GM21576 (cell line): ENCODE data around the gene NCAPG.

Experiments
- ATAC-seq: cut with Tn5 transposase; IDR thresholded peaks from one replicate; pipeline ENCODE4 v1.9.1; 2021; ENCODE audit warnings: mild to moderate bottlenecking, moderate library complexity; ENCODE audit not compliant: unreplicated experiment

Gene NCAPG, protein sequence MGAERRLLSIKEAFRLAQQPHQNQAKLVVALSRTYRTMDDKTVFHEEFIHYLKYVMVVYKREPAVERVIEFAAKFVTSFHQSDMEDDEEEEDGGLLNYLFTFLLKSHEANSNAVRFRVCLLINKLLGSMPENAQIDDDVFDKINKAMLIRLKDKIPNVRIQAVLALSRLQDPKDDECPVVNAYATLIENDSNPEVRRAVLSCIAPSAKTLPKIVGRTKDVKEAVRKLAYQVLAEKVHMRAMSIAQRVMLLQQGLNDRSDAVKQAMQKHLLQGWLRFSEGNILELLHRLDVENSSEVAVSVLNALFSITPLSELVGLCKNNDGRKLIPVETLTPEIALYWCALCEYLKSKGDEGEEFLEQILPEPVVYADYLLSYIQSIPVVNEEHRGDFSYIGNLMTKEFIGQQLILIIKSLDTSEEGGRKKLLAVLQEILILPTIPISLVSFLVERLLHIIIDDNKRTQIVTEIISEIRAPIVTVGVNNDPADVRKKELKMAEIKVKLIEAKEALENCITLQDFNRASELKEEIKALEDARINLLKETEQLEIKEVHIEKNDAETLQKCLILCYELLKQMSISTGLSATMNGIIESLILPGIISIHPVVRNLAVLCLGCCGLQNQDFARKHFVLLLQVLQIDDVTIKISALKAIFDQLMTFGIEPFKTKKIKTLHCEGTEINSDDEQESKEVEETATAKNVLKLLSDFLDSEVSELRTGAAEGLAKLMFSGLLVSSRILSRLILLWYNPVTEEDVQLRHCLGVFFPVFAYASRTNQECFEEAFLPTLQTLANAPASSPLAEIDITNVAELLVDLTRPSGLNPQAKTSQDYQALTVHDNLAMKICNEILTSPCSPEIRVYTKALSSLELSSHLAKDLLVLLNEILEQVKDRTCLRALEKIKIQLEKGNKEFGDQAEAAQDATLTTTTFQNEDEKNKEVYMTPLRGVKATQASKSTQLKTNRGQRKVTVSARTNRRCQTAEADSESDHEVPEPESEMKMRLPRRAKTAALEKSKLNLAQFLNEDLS

DNA sequence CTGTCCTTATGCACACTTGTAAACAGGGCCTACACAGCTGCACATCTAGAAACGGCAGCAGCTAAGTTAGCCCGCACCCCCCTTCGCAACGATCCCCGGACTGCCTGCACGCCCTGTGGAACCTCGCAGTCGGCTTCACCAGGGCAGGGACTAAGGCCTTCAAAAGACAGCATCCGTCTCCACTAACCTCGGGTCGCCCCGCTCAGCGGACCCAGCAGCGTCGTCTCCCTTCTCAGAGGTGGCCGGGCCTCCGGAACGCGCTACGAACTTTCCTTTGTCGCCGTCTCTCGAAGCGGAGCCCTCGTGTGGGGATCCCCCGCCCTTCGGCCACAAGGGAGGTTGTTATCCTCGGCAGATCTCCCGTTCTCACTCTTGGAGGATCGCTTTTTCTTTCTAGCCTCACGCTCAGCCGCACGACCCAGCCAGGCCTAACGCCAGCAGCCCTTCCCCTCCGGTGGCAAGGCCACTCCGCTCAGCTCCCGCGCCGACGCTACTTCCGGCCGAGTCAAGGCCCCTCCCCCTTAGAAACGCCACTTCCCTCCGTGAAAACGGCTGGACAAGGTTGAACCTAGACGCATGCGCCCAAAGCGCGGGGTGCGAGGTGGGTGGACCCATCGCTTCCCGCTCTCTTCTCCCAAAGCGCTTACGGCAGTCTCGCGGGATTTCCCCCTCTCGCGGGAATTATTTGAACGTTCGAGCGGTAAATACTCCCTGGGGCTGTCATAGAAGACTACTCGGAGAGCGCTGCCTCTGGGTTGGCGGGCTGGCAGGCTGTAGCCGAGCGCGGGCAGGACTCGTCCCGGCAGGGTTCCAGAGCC, at the start of gene NCAPG, which contains the start of gene DCAF16:
NCAPG (plus strand) TSS at position 720 of the 818 bp plus-strand sequence. CDS start 99 bp downstream, outside the sequence.
DCAF16 (minus strand) TSS at position 498 of the 818 bp plus-strand sequence. CDS start 6,616 bp downstream, outside the sequence.
- ATAC-seq: peak; percentile 87

DNA sequence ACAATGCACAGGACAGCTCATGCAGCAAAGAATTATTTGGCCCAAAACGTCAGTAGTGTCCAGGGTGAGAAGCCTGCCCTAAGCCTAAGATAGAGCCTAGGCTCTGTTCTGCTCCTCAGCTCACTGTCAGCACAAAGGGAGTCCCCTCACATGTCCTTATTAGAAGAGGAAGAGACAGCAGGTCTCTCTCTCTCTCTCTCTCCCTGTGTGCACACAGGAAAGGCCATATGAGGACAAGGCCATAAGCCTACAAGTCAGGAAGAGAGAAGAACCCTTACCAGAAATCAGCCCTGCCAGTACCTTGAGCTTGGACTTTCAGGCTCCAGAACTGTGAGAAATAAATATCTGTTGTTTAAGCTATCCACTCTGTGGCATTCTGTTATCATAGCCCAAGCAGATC, 49.7 kb upstream of the NCAPG start:
- no peak for ATAC-seq

DNA sequence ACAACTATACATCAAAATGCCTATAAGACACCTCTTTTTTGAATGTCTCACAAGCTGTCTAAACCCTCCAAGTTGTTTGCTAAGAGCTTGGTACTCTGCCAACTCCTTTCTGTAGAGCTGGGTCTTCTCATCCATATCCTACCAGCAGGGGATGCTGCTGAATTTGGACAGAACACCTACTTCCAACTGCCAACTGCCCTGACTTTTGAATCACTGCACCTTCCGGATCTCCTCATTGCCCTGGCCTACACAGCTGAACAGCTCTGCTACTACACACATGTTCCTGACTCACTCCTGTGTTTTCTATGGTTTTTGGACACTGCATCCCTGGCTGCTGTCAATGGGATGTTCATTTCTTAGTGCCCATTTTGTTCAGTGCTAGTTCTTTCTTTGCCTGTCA, 48.1 kb upstream of the NCAPG start:
- ATAC-seq: no peak

DNA sequence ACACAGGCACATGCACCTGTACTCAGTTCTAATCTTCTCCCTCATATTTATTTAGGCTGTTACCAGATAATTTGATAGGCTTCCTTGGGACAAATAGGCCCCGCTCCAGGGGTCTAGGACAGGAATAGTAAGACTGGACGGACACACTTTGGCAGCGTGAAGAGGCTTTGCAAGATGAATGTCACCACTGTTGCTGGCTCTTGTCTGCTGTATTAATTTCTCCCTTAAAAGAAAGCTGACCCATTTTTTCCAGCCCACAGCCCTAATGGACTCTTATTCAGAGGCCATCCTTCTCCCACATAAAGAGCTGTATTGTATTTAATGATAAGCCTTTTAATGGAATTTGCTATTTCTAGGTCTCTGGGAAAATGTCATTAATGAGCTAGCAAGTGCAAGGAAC, 47.4 kb upstream of the NCAPG start:
- ATAC-seq: no peak

DNA sequence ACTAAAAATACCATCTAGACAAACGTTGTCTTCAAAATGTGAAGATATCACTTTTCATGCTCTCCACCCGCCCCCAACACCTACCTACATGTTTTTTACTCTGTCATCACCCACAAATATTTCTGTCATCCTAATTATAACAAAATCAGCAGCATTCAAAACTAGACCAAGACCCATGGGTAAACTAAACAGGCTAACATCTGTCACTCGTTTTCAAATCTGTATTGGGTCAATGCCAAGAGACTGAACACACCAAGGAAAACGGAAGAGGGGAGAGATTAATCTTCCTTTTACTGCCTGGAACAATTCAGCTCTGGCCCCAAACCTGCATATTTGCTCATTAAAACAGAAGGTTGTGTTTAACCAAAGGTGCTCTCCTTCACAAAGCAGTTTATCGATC, 46.8 kb upstream of the NCAPG start:
- no peak for ATAC-seq

DNA sequence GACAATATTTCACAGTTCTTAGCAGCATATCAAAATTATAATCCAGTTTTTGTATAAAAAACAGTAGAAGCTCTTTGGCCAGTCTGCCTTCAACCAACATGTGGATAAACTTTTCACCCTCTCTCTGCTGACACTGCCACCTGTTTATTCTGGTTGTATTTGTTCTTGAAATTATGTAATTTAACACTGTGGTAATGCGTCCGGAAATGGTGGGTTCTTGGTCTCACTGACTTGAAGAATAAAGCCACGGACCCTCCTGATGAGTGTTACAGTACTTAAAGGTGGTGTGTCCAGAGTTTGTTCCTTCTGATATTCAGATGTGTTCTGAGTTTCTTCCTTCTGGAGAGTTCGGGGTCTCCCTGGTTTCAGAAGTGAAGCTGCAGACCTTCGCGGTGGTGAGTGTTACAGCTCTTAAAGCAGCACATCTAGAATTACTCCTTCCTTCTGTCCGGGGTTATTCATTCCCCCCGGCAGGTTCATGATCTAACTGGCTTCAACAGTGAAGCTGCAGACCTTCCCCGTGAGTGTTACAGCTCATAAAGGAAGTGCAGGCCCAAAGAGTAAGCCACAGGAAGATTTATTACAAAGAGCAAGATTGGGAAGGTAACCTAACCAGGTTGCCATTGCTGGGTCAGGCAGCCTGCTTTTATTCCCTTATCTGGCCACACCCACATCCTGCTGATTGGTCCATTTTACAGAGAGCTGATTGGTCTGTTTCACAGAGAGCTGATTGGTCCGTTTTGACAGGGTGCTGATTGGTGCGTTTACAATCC, 45.1 kb upstream of the NCAPG start:
- no peak for ATAC-seq

DNA sequence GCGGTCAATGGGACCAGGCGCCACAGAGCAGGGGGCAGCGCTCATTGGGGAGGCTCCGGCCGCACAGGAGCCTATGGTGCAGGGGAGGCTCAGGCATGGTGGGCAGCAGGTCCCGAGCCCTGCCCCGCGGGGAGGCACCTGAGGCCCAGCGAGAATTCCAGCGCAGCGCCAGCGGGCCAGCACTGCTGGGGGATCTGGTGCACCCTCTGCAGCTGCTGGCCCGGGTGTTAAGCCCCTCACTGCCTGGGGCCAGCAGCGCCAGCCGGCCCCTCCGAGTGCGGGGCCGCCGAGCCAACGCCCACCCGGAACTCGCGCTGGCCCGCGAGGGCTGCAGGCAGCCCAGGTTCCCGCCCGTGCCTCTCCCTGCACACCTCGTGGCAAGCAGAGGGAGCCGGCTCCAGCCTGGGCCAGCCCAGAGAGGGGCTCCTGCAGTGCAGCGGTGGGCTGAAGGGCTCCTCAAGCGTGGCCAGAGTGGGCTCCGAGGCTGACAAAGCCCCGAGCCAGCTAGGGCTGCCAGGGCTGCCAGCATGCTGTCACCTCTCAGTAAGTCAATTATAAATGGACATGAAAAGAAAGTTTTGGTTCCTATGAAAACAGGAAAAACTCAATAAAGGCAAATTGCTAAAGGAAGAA, 43.8 kb upstream of the NCAPG start:
- no peak for ATAC-seq

DNA sequence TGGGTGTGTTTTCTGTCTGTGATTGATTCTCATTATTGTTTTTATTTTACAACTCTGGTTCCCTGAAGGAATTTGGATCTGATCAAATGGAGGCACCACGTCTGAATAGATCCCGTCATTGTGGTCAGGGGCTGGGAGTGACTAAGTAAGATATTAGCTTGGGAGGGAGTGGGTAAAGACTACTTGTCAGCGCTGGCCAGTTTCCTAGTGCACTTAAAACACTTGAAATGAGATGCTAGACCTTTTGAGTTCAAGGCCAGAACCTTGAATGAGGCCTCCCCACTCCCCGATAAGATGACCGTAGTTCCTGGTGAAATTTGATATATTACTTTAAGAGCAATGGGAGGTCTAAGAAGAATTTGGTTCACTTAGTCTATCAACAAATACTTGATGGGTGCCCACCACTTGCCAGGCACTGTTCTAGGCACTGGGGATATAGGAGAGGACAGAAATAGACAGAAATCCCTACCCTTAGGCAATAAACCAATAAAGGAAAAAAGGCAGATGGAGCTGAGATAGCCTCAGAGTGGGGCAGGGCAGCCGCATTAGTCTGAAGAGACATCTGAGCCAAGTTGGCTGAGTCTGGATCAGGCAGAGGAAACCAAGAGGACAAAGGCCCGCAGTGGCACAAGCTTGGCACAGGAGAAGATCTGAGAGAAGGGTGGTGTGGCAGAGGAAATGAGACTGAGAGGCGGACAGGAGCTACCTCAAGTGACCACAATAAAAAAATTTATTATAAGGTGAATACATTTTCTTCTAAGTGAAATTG, 41.2 kb upstream of the NCAPG start:
- ATAC-seq: no peak

DNA sequence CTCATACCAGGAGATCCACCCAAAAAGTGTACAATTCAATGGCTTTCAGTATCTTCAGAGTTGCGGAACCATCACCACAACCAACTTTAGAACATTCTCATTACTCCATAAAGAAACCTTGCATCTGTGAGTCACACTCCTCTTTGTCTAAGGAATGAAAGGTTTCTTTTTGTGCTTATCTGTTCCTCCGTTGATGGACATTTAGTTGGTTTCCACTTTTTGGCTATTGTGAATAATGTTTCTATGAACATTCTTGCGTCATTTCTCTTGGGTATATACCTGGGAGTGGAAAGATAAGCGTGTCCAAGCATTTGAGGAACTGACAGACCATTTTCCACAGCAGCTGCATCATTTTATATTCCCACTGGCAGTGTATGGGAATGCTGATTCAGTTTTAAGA, 39.9 kb upstream of the NCAPG start:
- ATAC-seq: no peak

DNA sequence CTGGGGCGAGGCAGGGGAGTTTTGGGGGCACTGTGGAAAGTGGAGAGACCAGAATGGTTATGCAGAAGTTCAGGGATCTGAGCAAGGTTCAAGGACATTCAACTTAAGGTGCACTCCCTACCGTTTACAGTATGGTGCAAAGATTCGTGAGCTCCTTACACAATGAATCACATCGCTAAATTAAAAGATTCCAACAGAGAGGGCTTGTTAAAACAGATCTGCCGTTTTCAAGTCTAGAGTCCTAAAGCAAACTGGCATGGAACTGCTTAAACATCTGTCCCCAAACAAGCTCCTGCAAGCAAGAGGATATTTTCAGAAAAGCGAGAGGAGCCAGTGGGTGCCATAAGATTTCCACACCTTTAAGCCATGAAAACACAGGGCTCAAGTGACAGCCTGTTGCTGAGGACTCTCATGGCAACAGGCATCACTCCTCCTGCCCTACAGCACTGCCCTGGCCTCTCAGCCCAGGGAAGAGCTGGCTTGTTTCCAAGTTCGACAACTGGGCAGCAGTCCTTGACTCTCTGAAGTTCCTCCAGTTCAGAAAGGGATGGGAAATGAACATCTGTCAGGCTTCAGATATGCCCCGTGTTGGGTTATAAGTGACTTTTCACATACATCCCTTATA, 39.4 kb upstream of the NCAPG start:
- ATAC-seq: no peak

DNA sequence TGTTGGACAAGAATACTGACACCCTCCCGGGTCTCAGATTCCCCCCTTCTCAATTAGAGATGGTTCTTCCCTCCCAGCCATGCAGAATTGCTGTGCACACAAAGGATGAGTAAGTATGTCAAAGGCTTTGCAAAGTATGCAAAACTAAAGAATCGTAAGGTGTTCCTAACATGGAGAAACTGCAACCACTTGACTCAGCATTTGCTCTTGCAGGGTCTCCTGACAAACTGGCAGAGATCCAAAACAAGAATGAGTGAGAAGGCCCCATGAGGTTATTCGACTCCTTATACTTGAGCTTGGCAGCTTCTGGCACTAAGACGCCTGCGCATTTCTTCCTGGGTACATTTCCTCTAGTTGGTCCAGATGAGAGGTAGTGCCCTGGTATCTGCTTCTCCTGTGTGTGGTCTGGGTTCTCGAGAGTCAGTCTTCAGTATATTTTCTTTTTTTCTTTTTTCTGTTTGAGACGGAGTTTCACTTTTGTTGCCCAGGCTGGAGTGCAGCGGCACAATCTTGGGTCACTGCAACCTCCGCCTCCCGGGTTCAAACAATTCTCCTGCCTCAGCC, 37.6 kb upstream of the NCAPG start:
- ATAC-seq: no peak

DNA sequence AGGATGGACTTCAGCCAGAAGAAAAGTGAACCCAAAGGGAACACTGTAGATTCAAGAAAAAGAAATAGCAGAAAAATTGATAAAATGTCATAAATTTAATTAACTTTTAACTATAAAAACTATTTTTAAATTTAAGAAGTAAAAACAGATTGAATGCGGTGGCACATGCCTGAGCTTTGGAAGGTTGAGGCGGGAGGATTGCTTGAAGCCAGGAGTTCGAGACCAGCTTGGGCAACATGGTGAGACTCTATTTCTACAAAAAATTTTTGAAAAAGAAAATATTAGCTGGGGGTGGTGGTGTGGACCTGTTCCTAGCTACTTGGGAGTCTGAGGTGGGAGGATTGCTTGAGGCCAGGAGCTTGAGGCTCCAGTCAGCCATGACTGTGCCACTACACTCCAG, 32.3 kb upstream of the NCAPG start:
- no peak for ATAC-seq

DNA sequence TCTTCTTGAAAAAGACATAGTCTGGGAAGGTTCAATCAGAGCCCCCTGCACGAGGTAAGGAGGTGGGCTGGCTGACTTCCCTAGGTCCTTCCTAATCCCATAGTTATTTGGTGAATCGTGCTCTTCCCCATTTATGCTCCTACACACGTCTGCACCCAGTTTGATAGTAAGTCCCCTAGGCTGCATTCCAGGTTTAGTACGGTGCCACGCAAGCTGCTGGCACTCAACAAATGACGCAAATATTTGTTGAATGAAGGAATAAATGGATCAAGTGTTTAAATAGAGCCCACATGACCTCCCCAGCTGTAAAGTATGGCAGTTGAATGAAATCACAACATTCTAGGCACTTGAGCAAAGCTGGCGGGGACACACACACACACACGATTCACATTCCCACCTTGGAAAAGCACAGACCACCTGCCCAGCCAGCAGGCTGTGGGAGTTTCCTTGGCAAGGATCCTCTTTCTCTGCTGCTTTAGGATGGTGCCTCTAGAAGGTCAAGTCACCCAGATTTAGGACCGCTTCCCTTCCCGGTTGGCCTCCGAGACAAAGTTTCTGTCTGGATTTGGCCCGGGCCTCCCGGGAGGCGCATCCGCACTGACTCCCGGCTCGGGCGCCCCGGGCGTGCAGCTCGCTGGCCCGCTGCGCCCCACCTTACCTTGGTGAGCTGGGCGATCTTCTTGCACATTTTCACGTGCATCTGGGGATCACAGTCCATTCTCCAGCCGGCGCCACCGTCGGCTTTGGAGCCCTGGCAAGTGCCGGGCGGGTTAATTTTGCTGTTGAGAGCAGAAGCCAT, 30.1 kb upstream of the NCAPG start:
- ATAC-seq: no peak

DNA sequence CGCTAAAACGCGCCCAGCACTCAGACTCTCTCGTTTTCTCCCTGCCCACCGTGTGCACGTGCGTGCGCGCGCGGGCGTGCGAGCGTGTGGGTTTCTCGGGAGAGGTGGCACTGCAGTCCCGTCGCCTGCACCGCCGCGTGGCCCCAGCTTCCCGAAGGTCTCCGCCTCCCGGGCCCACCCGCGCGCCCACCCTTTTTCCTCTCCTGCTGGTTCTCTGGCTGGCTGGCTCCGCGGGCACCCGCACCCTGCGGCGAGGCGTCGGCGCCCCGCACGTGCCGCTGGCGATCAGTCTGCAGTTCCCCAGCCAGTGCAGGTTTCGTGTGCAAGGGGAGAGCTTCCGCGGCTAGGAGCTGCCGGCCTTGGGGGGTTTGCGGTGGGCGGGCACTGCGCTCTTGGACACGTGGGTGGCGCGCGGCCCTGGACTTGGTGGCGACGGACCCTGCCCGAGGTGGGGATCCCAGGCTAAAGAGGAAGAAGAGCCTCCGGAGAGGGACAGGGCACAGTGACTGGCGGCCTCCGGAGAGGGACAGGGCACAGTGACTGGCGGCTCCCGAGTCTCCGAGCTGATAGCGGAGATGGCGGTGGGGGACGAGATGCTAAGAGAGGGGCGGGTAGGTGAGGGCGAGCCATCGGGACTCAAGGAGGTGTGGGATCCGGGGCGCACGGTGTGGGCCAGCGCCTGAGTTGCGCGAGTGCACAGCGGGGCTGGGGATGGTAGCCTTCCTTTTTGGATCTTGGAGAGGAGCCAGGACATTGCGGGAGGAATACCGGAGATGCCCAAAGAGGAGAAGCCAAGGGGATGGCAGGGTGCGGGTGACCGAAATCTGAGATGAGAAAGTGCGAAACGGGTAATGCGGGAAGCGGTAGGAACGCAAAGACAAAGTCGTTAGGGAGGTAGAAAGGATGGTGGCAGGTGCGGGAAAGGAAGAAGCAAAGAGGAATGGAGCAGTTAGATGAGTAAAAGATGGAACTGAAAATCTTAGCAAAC, 29.2 kb upstream of the NCAPG start, which contains the start of gene FAM184B:
FAM184B (minus strand) TSS at position 322 of the 988 bp plus-strand sequence. CDS start 322 bp downstream, outside the sequence.
- no peak for ATAC-seq

DNA sequence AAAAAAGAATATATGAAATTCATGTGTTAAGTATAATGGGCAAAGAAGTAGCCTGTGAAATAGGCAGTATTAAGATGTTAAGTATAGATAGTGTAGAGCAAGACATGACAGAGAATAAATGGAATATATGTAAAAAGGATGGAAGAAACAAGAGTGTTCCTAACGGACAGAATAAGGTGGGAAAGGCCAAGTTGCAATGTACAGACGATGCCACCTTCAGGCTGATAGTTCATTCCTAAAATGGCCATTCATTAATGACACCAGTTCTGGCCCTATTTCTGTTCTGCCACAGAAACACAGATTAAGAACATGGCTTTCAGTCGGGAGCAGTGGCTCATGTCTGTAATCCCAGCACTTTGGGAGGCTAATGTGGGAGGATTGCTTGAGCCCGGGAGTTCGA, 24.9 kb upstream of the NCAPG start:
- no peak for ATAC-seq

DNA sequence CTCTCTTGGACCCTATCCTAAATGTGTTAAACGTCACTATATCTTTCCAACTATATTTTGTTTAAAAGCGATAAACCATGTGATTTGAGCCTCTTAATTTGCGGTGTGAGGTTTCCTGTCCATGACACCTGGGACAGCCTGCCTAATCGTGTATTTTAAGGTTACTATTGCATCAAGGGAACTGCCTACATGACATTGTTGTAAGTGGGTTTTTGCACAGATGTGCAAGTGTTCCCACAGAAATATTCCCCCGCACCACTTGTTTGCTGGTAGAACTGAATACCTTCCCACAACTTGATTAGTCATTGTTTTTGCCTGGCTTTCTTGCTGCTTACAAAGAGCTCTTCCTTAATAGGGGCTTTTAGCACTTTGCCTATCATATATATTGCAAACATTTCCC, 24.2 kb upstream of the NCAPG start:
- peak; percentile 47 for ATAC-seq
